Adipose tissue (tissue), 3 donors: ENCODE results near the gene CEPT1. TPM values are rescaled to one million over a fixed set of nuclear protein-coding genes. Genes with fewer than 3 reads are reported as not detected.

Experiments used
- polyA plus RNA-seq, 3 donors: library from polyadenylated mRNA; stranded (reverse); fragments of 200-250 nt; gene quantifications; one replicate each; pipeline ENCODE4 v1.2.3, GENCODE V29; 2013
- donor health status: healthy with polysubstance abuse.
- donor health status: Bipolar disorder and iron deficiency.
- donor health status: healthy.

CEPT1 gene
- polyA plus RNA-seq, 3 donors, result 11.8 to 28.0 (median 14.3) TPM

Other genes with a start within 250 kb of the CEPT1 start
- gene LRIF1, start 176.3 kb upstream of the CEPT1 start, polyA plus RNA-seq, result 1 to 10 TPM; 3.0 to 8.7 (median 3.5) TPM
- gene DRAM2, start 130 bp upstream of the CEPT1 start, polyA plus RNA-seq, result 10 to 100 TPM; 24.8 to 65.0 (median 63.5) TPM
- 10 to 100 TPM in 2 of 3 donors, 1 to 10 TPM in 1; 9.6 to 23.1 (median 19.6) TPM for gene DENND2D, start 60.4 kb downstream of the CEPT1 start, polyA plus RNA-seq
- gene CHI3L2, start 87.5 kb downstream of the CEPT1 start, polyA plus RNA-seq, result 10 to 100 TPM in 2 of 3 donors, 1 to 10 TPM in 1; 1.0 to 20.5 (median 16.9) TPM
- 10 to 100 TPM in 1 of 3 donors, under 1 TPM in 1, not detected in 1; 0.03 to 14.0 TPM for gene CHIA, start 150.6 kb downstream of the CEPT1 start, polyA plus RNA-seq